AG04449 (cell line): Measurements from ENCODE around the gene CHRM4.

ENCODE experiments used
- CTCF ChIA-PET: fragments of 350-600 bp; formaldehyde crosslinking; extraction: SDS; loops from one replicate; lab custom pipeline; 2021; ENCODE audit warnings: antibody characterized with exemption; lab: Yijun Ruan, JAX
- POLR2A ChIA-PET: fragments of 400-600, 350-600 bp; formaldehyde crosslinking; extraction: SDS; loops from one replicate; lab custom pipeline; 2020; ENCODE audit warnings: antibody characterized with exemption, inconsistent platforms; lab: Yijun Ruan, JAX
- DNase-seq: peaks from one replicate; pipeline ENCODE4 v3.0.0-alpha.2; 2010; ENCODE audit warnings: low read depth, low spot score
- H3K4me3 ChIP-seq: 2 replicates; pipeline ENCODE4 v1.5.1; 2011; ENCODE audit warnings: low read depth, mild to moderate bottlenecking, control low read depth, low read length
- TF ChIP-seq, protein P1 (sequence below): IDR thresholded peaks from one replicate; pipeline ENCODE4 v1.5.1; 2011; ENCODE audit warnings: mild to moderate bottlenecking, moderate library complexity, low read length, control low read depth, inconsistent platforms; ENCODE audit not compliant: insufficient read depth; ENCODE audit errors: missing control alignments

The CHRM4 gene

DNA sequence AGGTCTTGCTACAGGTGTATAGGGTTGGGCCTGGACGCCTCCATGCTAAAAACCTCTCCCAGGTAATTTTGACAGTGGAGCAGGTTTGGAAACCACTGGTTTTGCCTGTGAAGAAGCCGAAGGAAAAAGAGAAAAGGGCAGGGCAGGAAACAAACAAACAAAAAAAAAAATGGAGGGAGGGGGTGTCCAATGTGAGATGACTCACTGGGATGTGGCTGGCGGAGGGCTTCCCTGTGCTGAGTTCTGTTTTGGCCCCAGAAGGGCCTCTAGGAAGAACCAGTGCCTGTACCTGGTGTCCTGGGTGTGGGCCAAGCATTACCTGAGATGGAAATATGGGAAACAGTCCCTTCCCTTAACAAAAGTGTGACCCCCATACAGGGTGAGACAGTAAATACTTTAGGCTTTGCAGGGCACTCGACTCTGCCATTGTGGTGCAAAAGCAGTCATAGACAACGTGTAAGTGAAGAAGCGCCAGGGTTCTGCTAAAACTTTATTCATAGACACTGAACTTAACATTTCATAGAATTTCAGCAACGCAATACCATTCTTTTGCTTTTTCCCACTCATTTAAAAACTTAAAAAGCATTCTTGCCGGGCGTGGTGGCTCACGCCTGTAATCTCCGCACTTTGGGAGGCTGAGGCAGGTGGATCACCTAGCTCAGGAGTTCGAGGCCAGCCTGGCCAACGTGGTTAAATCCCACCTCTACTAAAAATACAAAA is 53.8 kb downstream of the CHRM4 start:
- ChIA-PET CTCF (interaction anchor here (1.5 to 24.6 kb wide), 2 partner anchors 10 to 26 kb away, joined by 8 to 498 read pairs; partner anchors contain the start of gene DGKZ), POLR2A (no interaction called here)
- DNase-seq: no peak

DNA sequence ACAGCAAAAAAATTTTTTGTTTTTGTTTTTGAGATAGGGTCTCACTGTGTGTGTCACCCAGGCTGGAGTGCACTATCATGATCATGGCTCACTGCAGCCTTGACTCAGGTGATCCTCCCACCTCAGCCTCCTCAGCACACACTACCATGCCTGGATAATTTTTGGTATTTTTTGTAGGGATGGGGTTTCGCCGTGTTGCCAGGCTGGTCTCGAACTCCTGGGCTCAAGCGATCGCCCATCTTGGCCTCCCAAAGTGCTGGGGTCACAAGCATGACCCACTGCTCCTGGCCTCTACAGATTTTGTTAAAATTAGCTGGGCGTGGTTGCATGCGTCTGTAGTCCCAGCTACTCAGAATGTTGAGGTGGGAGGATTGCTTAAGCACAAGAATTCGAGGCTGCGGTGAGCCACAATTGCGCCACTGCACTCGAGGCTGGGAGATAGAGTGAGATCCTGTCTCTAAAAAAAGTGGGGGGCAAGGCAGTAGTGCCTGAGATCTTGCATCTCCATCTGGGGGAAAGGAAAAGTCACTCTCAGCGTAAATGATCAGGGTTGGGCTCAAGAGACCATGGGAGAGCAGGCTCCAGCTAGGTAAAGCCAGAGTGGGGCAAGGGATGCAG is 54.9 kb downstream of the CHRM4 start:
- ChIA-PET CTCF (interaction anchor here (3.1 kb wide), 1 partner anchor 10 kb away, joined by 16 read pairs; the partner anchor contains the start of gene DGKZ), POLR2A (no interaction called here)
- no peak for DNase-seq

More for the DNA sequence above, 53.8 kb downstream of the CHRM4 start:
- TF ChIP-seq, protein P1, sequence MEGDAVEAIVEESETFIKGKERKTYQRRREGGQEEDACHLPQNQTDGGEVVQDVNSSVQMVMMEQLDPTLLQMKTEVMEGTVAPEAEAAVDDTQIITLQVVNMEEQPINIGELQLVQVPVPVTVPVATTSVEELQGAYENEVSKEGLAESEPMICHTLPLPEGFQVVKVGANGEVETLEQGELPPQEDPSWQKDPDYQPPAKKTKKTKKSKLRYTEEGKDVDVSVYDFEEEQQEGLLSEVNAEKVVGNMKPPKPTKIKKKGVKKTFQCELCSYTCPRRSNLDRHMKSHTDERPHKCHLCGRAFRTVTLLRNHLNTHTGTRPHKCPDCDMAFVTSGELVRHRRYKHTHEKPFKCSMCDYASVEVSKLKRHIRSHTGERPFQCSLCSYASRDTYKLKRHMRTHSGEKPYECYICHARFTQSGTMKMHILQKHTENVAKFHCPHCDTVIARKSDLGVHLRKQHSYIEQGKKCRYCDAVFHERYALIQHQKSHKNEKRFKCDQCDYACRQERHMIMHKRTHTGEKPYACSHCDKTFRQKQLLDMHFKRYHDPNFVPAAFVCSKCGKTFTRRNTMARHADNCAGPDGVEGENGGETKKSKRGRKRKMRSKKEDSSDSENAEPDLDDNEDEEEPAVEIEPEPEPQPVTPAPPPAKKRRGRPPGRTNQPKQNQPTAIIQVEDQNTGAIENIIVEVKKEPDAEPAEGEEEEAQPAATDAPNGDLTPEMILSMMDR: no peak
- H3K4me3 ChIP-seq: no peak overlapping the region

DNA sequence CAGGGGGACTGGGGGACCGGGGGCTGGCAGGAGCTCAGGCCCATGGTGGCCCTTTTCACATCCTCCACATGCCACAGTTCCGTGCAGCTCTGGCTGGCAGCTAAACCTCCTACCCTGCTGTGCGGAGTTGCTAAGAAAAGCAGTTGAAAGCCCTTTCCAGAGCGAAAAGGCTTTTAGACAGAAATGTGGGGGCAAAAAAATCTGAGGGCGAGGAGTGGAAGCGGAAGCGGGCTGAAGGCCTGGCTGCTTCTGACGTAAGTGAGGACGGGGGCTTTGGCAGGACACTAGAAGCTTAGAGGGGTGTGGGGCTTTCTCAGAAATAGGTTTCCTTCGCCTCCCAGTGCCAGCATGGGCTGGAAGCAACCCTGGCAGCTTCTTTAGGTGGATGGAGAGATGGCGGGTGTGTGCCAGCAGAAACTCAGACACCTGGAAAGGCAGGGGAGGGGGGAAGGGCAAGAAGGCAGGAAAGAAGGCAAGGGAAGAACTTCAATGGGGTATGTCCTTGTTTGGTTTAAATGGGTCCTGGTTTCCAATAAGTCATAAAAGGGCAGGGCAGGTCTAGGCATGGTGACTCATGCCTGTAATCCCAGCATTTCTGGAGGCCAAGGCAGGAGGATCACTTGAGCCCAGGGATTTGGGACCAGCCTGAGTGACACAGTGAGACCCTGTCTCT is 55.5 kb downstream of the CHRM4 start:
- no peak overlapping the region for H3K4me3 ChIP-seq
- TF ChIP-seq, protein P1: no peak
- ChIA-PET POLR2A (no interaction called here), CTCF (interaction anchor here (1.1 to 3.1 kb wide), 3 partner anchors 10 to 53 kb away, joined by 4 to 16 read pairs (median 8); partner anchors contain the start of gene DGKZ)
- no peak for DNase-seq

More for the DNA sequence above, 54.9 kb downstream of the CHRM4 start:
- TF ChIP-seq, protein P1: no peak
- no peak overlapping the region for H3K4me3 ChIP-seq

DNA sequence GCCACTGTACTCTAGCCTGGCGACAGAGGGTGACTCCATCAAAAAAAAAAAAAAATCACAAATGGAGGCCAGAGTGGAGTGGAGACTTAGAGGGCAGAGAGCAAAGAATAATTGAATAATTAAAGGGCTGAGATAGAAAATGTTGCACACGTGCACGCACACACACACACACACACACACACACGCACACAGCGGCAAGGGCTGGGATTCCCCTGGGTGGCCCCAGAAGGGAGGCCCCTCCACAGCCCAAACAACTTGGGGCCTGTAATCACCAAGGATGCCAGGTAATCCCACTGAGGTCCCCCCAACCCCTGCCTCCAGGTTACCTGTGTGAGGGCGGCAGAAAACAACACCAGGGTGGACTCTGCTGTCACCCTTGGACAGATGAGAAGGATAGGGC is 56.3 kb downstream of the CHRM4 start:
- no peak overlapping the region for H3K4me3 ChIP-seq
- ChIA-PET POLR2A (no interaction called here), CTCF (interaction anchor here (1.1 to 3.1 kb wide), 3 partner anchors 10 to 54 kb away, joined by 4 to 16 read pairs (median 8); partner anchors contain the start of gene DGKZ)
- TF ChIP-seq, protein P1: no peak
- DNase-seq: no peak

DNA sequence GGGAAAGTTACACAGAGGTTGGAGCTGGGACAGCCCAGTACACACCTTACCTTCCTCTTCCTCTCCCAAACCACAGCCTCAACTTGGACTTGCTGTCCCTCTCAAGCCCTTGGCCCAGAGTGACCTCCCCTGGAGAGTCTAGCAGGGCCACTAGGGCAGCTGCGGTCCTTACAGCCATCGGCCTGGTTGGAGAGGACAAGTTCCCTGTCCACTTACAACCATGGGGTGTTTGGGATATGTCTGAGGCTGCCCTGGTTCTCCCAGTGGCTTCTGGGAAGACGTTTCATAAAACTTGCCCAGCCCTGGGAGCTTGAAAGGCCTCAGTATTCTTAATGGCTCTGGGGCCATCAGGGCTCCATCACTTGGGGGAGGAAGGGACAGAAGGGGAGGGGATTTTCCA is 57.4 kb downstream of the CHRM4 start:
- ChIA-PET CTCF (interaction anchor here (0.8 to 6.8 kb wide), 6 partner anchors 8 to 206 kb away, joined by 3 to 45 read pairs (median 8); partner anchors contain the start of gene DGKZ), POLR2A (no interaction called here)
- TF ChIP-seq, protein P1: no peak

More for the DNA sequence above, 57.4 kb downstream of the CHRM4 start:
- DNase-seq: no peak
- H3K4me3 ChIP-seq: no peak overlapping the region
